Adrenal gland (tissue), 5 donors: Measurements from ENCODE around the gene CLEC4E.

Experiments used
- CTCF ChIP-seq, 6 experiments: fragments of 450-650 bp in 4 of 6; fragments of 200-600 bp in 2 of 6; sonication (generic) in 1 of 6; IDR thresholded peaks; 1 replicate in 5 of 6; 2 replicates in 1 of 6; pipeline versions ENCODE4 v1.5.1 to v1.8.0; 2016 to 2021; ENCODE audit warnings: antibody characterized with exemption in 6 of 6, mild to moderate bottlenecking in 2 of 6, moderate library complexity in 1 of 6
- POLR2A ChIP-seq, 2 donors: fragments of 450-650 bp; IDR thresholded peaks; one replicate each; pipeline ENCODE4 v1.6.1; 2017; ENCODE audit warnings: antibody characterized with exemption in 2 of 2, mild to moderate bottlenecking in 2 of 2, moderate library complexity in 1 of 2
- donor health status: DM: no; HTN: no; CAD: no.

- TF ChIP-seq CTCF (IDR thresholded peaks at IDR 0.05), result no peak
- no peak for TF ChIP-seq POLR2A (IDR thresholded peaks at IDR 0.05)
These were observed 6.9 kb upstream of the CLEC4E start for GRCh38 chr12:8547645-8548044.
